RWPE1 (cell line): ENCODE measurements around the gene FSHR.

Experiments
- CTCF ChIA-PET: fragments of 350-600 bp; sonication (Branson Sonifier 250); formaldehyde crosslinking; extraction: SDS; loops from one replicate; lab custom pipeline; 2021; lab: Yijun Ruan, JAX
- POLR2A ChIA-PET: fragments of 400-600 bp; formaldehyde crosslinking; extraction: SDS; loops from one replicate; lab custom pipeline; 2020; ENCODE audit warnings: antibody characterized with exemption; ENCODE audit not compliant: low non-redundant PET; lab: Yijun Ruan, JAX
- DNase-seq: peaks from one replicate; pipeline ENCODE4 v3.0.0; 2012; ENCODE audit warnings: low spot score
- H3K27ac ChIP-seq: fragments of 450-650 bp; 2 replicates; pipeline ENCODE4 v1.5.1; 2017
- TF ChIP-seq, protein P1 (sequence below): fragments of 450-650 bp; conservative IDR thresholded peaks from 2 replicates; pipeline ENCODE4 v1.5.1; 2017; ENCODE audit warnings: low read depth, mild to moderate bottlenecking

FSHR gene

DNA sequence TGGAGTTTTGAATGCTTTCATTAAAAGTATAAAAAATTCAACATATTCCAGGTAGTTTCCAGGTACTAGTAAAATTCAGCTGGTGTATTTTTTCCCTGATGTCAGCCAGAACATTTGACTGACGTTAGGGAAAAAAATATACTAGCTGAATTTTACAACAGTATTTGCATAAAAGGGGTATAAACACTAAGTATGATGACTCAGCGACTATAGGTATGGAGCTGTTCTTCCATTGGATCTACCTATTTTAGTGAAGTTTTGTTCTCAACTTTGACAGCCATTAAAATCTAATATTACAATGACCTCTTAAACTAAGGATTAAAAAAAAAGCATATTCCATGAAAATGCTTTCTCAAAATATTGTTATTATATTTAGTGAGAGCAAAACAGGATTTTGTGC, 155.9 kb downstream of the FSHR start:
- POLR2A ChIA-PET = no interaction called here
- CTCF ChIA-PET = no interaction called here
- H3K27ac ChIP-seq = no peak overlapping the region
- TF ChIP-seq, protein P1, sequence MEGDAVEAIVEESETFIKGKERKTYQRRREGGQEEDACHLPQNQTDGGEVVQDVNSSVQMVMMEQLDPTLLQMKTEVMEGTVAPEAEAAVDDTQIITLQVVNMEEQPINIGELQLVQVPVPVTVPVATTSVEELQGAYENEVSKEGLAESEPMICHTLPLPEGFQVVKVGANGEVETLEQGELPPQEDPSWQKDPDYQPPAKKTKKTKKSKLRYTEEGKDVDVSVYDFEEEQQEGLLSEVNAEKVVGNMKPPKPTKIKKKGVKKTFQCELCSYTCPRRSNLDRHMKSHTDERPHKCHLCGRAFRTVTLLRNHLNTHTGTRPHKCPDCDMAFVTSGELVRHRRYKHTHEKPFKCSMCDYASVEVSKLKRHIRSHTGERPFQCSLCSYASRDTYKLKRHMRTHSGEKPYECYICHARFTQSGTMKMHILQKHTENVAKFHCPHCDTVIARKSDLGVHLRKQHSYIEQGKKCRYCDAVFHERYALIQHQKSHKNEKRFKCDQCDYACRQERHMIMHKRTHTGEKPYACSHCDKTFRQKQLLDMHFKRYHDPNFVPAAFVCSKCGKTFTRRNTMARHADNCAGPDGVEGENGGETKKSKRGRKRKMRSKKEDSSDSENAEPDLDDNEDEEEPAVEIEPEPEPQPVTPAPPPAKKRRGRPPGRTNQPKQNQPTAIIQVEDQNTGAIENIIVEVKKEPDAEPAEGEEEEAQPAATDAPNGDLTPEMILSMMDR = no peak
- DNase-seq = no peak

DNA sequence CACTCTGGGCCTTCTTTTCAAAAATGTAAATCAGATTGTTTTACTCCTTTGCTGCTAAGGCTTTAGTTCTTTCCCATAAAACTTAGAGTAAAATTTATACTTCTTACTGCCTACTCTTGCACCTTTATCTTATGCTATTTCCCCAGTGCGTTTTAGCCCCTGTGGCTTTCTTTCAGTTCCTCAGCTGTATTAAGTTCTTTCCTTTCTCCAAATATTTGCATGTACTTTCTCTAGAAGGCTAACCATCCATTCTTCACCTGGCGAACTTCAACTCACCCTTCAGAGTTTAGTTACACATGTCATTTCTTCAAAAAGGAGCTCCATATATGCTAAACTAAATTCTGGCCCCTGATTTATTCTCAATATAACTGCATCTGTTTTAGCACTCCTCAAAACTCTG, 160.7 kb downstream of the FSHR start:
- CTCF ChIA-PET = no interaction called here
- TF ChIP-seq, protein P1 = no peak
- H3K27ac ChIP-seq = no peak overlapping the region
- DNase-seq = no peak
- POLR2A ChIA-PET = no interaction called here

DNA sequence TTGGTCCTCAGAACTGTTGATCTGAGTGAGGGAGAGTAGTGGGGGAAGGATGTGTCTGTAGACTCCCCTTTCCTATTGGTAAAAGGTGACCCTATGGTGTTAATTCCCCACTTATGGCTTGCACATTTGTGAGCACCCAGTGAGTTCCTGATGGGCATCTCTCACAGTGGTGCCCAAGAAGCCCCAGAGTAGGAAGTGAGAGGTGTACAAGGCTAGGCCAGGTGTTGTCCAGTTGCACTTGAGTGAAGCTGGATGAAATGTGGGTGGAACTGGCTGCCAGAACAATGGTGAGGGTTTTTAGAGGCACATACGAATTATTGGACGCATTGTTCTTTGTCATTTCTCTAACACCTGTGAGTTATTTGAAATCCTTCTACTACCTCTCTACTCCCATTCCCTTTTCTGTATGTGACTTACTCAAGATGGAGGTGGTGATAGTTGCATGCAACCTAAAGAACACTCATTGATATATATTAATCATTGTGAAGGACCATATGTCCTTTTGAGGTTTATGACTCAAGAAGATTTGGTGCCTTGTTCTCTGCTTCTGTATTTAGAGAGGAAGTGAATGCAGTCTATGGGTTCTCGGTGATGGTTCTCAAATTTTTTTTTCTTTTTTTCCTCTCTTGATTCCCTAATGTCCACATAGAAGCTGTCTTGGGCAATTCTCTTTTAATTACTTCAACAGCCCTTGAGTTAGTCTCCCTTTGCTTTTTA, 162.7 kb downstream of the FSHR start:
- CTCF ChIA-PET = no interaction called here
- no peak overlapping the region for H3K27ac ChIP-seq
- DNase-seq = no peak
- POLR2A ChIA-PET = no interaction called here
- TF ChIP-seq, protein P1 = no peak

DNA sequence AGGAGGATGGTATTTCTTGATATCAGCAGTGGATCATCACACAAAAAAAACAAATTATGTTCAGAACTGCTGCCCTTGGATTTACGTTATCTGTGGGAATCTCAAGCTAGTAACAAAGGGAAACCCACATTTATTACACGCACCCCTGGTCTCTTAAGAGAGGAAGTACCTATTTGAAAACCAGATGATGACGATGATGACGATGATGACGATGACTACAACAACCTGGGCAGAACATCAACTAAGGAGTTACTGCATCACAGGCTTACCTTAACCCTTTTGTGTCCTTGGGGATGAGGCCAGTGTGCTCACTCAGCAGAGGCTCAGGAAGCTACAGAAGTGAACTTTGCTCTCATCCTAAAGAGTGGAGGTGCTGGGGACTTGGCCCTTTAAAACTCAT, 169.4 kb downstream of the FSHR start:
- CTCF ChIA-PET = no interaction called here
- DNase-seq = no peak
- no peak overlapping the region for H3K27ac ChIP-seq
- TF ChIP-seq, protein P1 = no peak
- POLR2A ChIA-PET = no interaction called here

DNA sequence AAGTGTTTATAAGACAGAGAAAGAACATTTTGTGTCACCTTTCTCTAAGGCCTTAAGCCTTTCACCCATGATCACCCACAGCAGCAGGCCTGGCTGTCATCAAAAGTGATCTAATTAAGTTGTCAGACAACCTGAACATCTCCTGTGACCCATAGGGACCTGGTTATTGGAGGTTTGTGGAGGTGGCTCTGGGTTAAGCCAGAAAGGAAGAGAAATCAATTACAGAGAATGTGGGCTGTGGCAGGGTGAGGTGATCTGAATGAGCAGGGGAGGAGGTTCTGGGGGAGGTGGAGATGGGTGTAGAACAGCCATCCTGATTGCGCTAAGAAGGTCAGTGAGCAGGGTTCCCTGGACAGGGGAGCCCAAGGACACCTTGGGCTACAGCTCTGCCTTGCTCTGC, 170.8 kb downstream of the FSHR start:
- ChIA-PET POLR2A (no interaction called here), CTCF (no interaction called here)
- TF ChIP-seq, protein P1 = no peak
- no peak overlapping the region for H3K27ac ChIP-seq
- no peak for DNase-seq

DNA sequence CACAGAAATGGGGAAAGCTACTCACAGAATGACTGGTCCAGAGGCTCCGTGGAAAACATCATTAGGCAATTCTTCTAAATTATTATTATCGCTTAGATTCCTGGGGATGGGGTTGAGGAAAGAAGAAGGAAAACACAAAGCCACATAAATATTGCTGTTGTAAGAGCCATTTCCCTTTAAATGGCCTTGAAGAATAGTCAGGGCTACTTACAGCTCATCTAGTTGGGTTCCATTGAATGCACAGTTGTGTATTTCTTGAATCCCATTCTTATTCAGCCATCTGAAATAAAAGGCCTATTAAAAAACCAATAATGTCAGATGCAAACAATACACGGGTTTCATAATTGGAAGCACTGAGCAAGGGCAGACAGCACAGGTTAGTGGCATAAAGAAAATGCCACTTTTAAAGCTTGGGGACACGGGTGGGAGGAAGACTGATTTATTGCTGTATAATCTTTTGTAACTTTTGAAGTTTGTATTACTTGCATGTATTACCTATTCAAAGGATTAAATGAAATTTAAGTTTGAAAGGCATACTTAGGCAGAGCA, 171.4 kb downstream of the FSHR start:
- POLR2A ChIA-PET = no interaction called here
- H3K27ac ChIP-seq = no peak overlapping the region
- CTCF ChIA-PET = interaction anchor here (0.6 kb wide), 1 partner anchor 88 kb away, joined by 4 read pairs; no protein-coding TSS in a partner anchor
- no peak for DNase-seq
- TF ChIP-seq, protein P1 = no peak
